Smooth muscle cell (in vitro differentiated cells): ENCODE results near the gene CBLL1. TPM values are rescaled to one million over a fixed set of nuclear protein-coding genes. Genes with fewer than 3 reads are reported as not detected.

Experiments
- DNase-seq: peaks from one replicate; lab custom pipeline; 2025; ENCODE audit not compliant: unreplicated experiment; lab: John Stamatoyannopoulos, UW
- H2AFZ ChIP-seq: fragments of 200-600 bp; sonication (generic); 2 replicates; pipeline ENCODE4 v1.6.0; 2016; ENCODE audit warnings: antibody characterized with exemption, low read depth, mild to moderate bottlenecking
- H3F3A ChIP-seq: fragments of 200-600 bp; sonication (generic); 2 replicates; pipeline ENCODE4 v1.6.0; 2017; ENCODE audit warnings: antibody characterized with exemption, low read depth
- H3K27ac ChIP-seq: fragments of 200-600 bp; sonication (generic); 2 replicates; pipeline ENCODE4 v1.5.1; 2016; ENCODE audit warnings: low read depth, mild to moderate bottlenecking
- H3K27me3 ChIP-seq: fragments of 200-600 bp; sonication (generic); 2 replicates; pipeline ENCODE4 v1.6.1; 2016; ENCODE audit warnings: low read depth, mild to moderate bottlenecking
- H3K36me3 ChIP-seq: fragments of 200-600 bp; sonication (generic); 2 replicates; pipeline ENCODE4 v1.5.1; 2016; ENCODE audit warnings: low read depth
- H3K4me1 ChIP-seq: fragments of 200-600 bp; sonication (generic); 2 replicates; pipeline ENCODE4 v1.5.1; 2016; ENCODE audit warnings: low read depth
- H3K4me2 ChIP-seq: fragments of 200-600 bp; sonication (generic); 2 replicates; pipeline ENCODE4 v1.6.0; 2016; ENCODE audit warnings: mild to moderate bottlenecking
- H3K4me3 ChIP-seq: fragments of 200-600 bp; sonication (generic); 2 replicates; pipeline ENCODE4 v1.5.1; 2016; ENCODE audit warnings: mild to moderate bottlenecking
- H3K79me2 ChIP-seq: fragments of 200-600 bp; sonication (generic); 2 replicates; pipeline ENCODE4 v1.6.0; 2016; ENCODE audit warnings: low read depth, mild to moderate bottlenecking
- H3K9ac ChIP-seq: fragments of 200-600 bp; sonication (generic); 2 replicates; pipeline ENCODE4 v1.6.0; 2016; ENCODE audit warnings: low read depth
- H3K9me3 ChIP-seq: fragments of 200-600 bp; sonication (generic); replicated peaks from 2 replicates; pipeline ENCODE4 v1.5.1; 2016; ENCODE audit warnings: low read depth
- H4K20me1 ChIP-seq: fragments of 200-600 bp; sonication (generic); 2 replicates; pipeline ENCODE4 v1.6.0; 2016; ENCODE audit warnings: low read depth
- CTCF ChIP-seq: fragments of 200-600 bp; sonication (generic); IDR thresholded peaks from 2 replicates; pipeline ENCODE4 v1.5.1; 2017; ENCODE audit warnings: borderline replicate concordance, mild to moderate bottlenecking, antibody characterized with exemption; ENCODE audit not compliant: insufficient read depth, poor library complexity, severe bottlenecking
- WGBS: methylation state at CpG from one replicate; pipeline ENCODE4 v1.1.7; 2016; ENCODE audit warnings: low lambda C conversion rate; 5-methylcytosine and 5-hydroxymethylcytosine counted together
- polyA plus RNA-seq: library from polyadenylated mRNA; unstranded; fragments of >200 nt; fragmentation: Nextera tagmentation; extraction: Ambion mirVana; gene quantifications from 2 replicates; pipeline ENCODE4 v1.2.1, GENCODE V29; 2016
- total RNA-seq: library from RNA; depleted of rRNA; stranded (reverse); fragments of >200 nt; gene quantifications from 2 replicates; pipeline ENCODE4 v1.2.3, GENCODE V29; 2014

CBLL1 gene
- total and polyA plus RNA-seq, 2 experiments from 2014 or later, result 17.8 to 22.9 TPM

- Histone ChIP-seq H2AFZ (no peak overlapping the region), H3F3A (no peaks in the 10 kb centered on the region), H3K4me3 (no peak overlapping the region), H3K9me3 (no peaks in the 10 kb centered on the region), H3K9ac (no peak overlapping the region), H3K27me3 (no peaks in the 10 kb centered on the region), H3K27ac (no peak overlapping the region), H3K36me3 (no peaks in the 10 kb centered on the region), H4K20me1 (no peaks in the 10 kb centered on the region), H3K4me2 (no peak overlapping the region), H3K4me1 (no peaks in the 10 kb centered on the region), H3K79me2 (no peaks in the 10 kb centered on the region)
- TF ChIP-seq CTCF, result no peak
- WGBS, result 77% methylated on average over 1 of the region's 1 CpG
- no peak for DNase-seq
Observed at GRCh38 chr7:107712896-107713295, 31.0 kb upstream of the CBLL1 start.

GRCh38 chr7:107715531-107715930, 28.4 kb upstream of the CBLL1 start:
- TF ChIP-seq CTCF, result no peak
- Histone ChIP-seq H3K4me3 (no peak overlapping the region), H3K79me2 (no peaks in the 10 kb centered on the region), H3K36me3 (no peaks in the 10 kb centered on the region), H3K27me3 (no peaks in the 10 kb centered on the region), H2AFZ (no peak overlapping the region), H3K27ac (no peak overlapping the region), H3F3A (no peaks in the 10 kb centered on the region), H3K4me1 (no peaks in the 10 kb centered on the region), H4K20me1 (no peaks in the 10 kb centered on the region), H3K9me3 (no peaks in the 10 kb centered on the region), H3K9ac (no peak overlapping the region), H3K4me2 (no peak overlapping the region)
- DNase-seq, result no peak
- 85% methylated on average over 6 of the region's 6 CpGs for WGBS

- Histone ChIP-seq H3K4me1 (no peaks in the 10 kb centered on the region), H3K27ac (no peak overlapping the region), H2AFZ (no peak overlapping the region), H3K79me2 (no peaks in the 10 kb centered on the region), H3K4me2 (no peak overlapping the region), H3K36me3 (no peaks in the 10 kb centered on the region), H3K9me3 (no peaks in the 10 kb centered on the region), H3K4me3 (no peak overlapping the region), H3K27me3 (no peaks in the 10 kb centered on the region), H4K20me1 (no peaks in the 10 kb centered on the region), H3K9ac (no peak overlapping the region), H3F3A (no peaks in the 10 kb centered on the region)
- DNase-seq, result no peak
- no peak for TF ChIP-seq CTCF
- WGBS, result 82% methylated on average over 4 of the region's 4 CpGs
Observed at GRCh38 chr7:107718456-107719193, 25.3 kb upstream of the CBLL1 start.

GRCh38 chr7:107721286-107721685, 22.7 kb upstream of the CBLL1 start:
- Histone ChIP-seq H3K4me2 (no peak overlapping the region), H3K9ac (no peak overlapping the region), H3K36me3 (no peaks in the 10 kb centered on the region), H2AFZ (no peak overlapping the region), H3K9me3 (no peaks in the 10 kb centered on the region), H4K20me1 (no peaks in the 10 kb centered on the region), H3K79me2 (no peaks in the 10 kb centered on the region), H3K4me3 (no peak overlapping the region), H3K27me3 (no peaks in the 10 kb centered on the region), H3K4me1 (no peaks in the 10 kb centered on the region), H3F3A (no peaks in the 10 kb centered on the region), H3K27ac (no peak overlapping the region)
- no peak for DNase-seq
- WGBS, result 83% methylated on average over 1 of the region's 1 CpG
- no peak for TF ChIP-seq CTCF
